D721Med (cell line): ENCODE results near the gene ZNF862.

Source experiments
- DNase-seq: peaks from one replicate; pipeline ENCODE4 v3.0.0; 2011; ENCODE audit warnings: low spot score; ENCODE audit not compliant: insufficient read length
- FAIRE-seq: peaks from 2 replicates; lab custom pipeline; 2011; peaks lifted over from hg19 to GRCh38; lab: Jason Lieb, UNC
- CTCF ChIP-seq: IDR thresholded peaks from 2 replicates; pipeline ENCODE4 v1.5.1; 2012; ENCODE audit warnings: mild to moderate bottlenecking, control low read depth; ENCODE audit not compliant: insufficient read depth; ENCODE audit errors: missing control alignments

Gene ZNF862

DNA sequence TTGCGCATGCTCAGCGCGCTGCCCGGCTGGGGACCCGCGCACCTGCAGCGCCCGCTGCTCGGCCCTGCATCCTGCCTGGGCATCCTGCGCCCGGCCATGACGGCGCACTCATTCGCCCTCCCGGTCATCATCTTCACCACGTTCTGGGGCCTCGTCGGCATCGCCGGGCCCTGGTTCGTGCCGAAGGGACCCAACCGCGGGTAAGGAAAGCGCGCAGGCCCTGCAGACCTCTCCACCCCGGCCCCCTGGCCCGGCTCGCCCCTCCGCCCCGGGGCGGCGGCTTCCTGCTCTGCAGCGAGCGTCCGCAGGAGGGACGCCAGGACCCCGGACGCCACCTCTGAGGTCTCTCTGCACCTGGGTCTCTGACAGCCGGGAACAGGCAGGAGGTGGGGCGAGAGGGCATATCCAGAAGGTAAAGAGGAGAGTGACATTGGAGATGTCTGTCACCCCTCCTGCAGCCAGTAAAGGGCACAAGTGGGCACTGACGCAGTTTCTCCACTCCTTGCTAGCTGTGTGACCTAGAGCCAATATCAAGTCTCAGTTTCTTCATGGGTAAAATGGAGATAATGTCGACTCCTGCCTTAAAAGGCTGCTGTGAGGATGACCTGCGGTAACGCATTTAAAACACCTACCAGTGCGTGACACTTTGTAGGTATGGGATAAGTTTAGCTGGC lies 35.9 kb downstream of the ZNF862 start:
- no peak for TF ChIP-seq CTCF
- DNase-seq (no peak), FAIRE-seq (no peak)

DNA sequence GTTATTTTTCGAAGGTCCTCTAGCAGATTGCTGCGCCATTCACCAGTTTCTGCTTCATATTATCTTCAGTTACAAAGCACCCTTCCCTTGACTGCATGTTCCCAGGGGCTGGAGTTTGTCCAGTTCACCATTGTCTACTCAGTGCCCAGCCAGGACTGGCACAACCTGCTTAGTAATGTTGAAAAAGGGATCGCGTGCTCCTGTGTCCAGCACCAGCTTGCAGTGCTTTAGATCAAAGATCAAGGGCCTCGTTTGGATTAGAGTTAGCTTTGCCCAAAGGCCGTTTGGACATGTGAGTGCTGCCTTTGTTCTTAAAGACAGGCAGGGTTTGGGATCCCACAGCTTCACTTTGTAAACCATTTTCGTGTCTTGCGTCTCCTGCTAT lies 36.5 kb downstream of the ZNF862 start:
- FAIRE-seq (no peak), DNase-seq (no peak)
- no peak for TF ChIP-seq CTCF

DNA sequence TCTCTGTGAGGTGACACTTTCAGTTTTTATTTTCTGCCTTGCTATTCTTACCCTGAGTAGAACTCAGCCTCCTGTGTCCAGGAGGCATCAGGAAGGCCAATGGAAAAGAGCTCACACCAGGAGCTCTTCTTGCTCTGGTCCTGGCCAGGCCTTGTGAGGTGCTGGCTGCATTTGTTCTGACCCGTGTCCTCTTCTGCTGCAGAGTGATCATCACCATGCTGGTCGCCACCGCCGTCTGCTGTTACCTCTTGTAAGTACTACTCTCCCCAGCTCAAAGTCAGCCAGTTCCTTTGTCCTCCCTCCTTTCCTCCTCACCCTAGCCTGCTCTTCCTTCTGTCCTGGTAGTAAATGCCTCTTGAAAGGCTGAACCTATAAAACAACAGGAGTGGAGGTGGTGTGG lies 37.2 kb downstream of the ZNF862 start:
- FAIRE-seq (no peak), DNase-seq (no peak)
- no peak for TF ChIP-seq CTCF

GRCh38 chr7:149877890-149878522 lies 39.8 kb downstream of the ZNF862 start:
- no peak for DNase-seq
- TF ChIP-seq CTCF = no peak
- no peak for FAIRE-seq

DNA sequence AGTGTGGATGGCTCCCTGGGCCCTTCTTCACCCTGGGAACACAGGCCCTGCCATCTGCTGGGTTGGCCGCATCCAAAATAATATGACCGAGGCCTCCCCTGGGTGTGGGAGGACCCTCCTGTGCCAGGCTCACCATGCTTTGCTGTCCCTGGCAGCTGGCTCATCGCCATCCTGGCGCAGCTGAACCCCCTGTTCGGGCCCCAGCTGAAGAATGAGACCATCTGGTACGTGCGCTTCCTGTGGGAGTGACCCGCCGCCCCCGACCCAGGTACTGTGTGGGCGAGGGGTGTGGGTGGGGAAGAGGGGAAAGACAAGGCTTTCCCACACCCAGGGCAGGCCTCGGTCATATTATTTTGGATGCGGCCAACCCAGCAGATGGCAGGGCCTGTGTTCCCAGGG lies 40.3 kb downstream of the ZNF862 start:
- DNase-seq (no peak), FAIRE-seq (no peak)
- TF ChIP-seq CTCF = no peak

GRCh38 chr7:149879271-149879743 lies 41.1 kb downstream of the ZNF862 start:
- FAIRE-seq (no peak), DNase-seq (no peak)
- TF ChIP-seq CTCF = no peak
